GM10266 (cell line): ENCODE results near the gene P4HB.

Source experiments
- DNase-seq: peaks from one replicate; pipeline ENCODE4 v3.0.0; 2012; ENCODE audit errors: extremely low spot score
- CTCF ChIP-seq: IDR thresholded peaks from 2 replicates; pipeline ENCODE4 v1.5.1; 2012; ENCODE audit warnings: mild to moderate bottlenecking, low read depth; ENCODE audit not compliant: control insufficient read depth, insufficient read depth; ENCODE audit errors: missing control alignments

The P4HB gene

GRCh38 chr17:81858170-81858966, 2.0 kb downstream of the P4HB start:
- no peak for TF ChIP-seq CTCF
- DNase-seq = no peak

DNA sequence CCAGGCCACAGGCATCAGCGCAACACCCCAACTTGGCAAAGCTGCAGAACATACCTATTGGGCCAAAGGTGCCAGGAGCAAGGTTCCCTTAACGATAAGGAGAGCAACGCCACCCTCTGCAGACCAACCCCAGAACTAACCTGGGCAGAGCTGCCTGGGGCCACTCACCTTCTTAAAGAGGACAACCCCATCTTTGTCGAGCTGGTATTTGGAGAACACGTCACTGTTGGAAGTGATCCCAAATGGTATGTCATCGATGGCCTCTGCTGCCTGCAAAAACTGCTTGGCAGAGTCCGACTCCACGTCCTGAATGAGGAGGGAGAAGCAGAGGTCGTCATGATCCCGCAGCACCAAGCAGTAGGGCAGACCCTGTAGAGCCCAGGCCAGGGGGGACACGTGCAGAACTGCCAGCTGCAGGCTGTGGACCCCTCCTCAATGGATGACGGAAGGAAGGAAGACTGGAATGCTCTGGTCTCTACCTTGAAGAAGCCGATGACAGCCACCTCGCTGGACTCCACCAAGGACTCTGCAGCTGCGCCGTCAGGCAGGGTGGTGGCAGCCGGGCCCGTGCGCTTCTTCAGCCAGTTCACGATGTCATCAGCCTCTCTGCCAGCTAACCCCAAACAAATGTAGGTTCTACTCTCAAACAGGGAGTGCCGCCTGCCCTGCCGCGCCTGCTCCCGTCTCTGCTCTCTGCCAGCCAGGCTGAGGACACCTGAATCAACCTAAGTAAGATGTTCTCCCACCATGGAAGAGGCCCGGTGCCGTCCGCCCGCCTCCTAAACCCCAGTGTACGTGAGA, 5.2 kb downstream of the P4HB start:
- peak; percentile 12 for TF ChIP-seq CTCF
- no peak for DNase-seq

GRCh38 chr17:81852237-81852636, 8.1 kb downstream of the P4HB start:
- DNase-seq = no peak
- TF ChIP-seq CTCF = no peak

DNA sequence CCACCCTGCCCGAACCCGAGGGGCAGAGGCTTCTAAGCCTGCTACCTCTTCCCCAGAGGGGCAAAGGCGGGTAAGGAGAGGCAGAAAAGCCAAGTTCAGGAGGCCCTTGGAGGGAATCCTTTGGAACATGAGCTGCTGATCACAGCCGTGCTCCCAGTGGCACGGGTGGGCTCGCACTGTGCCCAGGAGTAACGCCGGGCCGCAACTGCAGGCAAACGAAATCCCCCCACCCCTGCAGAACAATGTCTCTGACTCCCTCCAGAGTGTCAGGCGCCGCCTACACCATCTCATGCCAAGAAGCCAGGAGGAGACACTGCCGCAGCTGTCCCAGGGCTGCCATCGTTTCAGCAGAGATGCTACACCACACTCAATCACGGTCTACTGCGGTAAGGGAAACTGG, 8.9 kb downstream of the P4HB start:
- DNase-seq = no peak
- TF ChIP-seq CTCF = no peak

DNA sequence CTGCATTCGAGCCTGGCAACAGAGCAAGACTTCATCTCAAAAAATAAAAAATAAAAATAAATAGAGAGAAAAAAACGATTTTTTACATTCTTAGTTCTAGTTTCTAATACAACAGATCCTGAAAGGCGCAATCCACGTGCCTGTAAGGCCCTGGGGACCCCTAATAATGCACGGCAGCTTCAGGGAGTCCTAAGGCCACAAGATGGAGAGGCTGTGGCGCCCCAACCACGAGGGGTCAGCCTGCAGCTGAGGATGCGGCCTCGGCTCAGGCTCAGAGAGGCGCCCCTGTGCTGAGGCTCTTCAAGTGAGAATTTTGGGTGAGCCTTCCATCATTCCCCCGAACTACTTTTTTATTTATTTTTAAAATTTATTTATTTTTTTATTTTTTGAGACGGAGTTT, 10.9 kb downstream of the P4HB start:
- DNase-seq = no peak
- no peak for TF ChIP-seq CTCF

DNA sequence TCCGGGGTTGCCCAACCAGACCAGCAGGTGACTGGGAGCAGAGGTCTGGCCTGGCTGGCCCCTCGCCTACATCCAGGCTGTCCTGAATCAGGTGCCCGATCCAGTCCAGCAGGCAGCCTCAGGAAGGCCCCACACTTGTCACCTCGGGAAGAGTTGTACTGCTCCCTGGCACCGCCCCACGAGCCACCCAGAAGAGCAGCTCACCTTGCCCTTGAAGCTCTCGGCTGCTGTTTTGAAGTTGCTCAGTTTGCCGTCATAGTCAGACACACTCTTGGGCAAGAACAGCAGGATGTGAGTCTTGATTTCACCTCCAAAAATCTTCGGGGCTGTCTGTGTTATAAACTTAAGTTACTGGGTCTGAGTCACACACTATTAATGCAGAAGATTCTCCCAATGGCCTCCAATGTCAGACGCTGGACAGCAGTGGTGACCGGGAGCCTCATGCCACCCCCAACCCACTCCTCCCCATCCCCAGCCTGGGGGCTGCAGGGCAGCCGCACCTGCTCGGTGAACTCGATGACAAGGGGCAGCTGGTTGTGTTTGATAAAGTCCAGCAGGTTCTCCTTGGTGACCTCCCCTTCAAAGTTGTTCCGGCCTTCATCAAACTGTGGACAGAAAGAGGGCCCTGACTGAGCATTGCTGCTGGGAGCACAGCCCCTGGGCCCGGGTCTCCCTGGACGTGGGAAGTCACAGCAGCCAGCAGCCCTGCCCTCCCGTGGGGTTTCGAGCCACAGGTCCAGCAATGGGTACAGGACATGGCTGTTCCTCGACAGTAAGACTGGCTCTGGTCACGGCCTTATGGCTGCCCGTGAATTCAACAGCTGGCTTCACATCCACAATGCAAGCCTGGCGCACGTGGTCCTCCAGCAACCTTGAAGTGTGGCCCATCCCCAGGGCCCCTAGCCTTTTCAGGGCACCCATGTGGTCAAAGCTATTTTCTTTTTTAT, 13.3 kb downstream of the P4HB start:
- no peak for TF ChIP-seq CTCF
- DNase-seq = no peak
